ENCODE data around the gene IRF4. TPM values are rescaled to one million over a fixed set of nuclear protein-coding genes. Genes with fewer than 3 reads are reported as not detected.

The IRF4 gene
- total RNA-seq, 4 donors from 2014 or later: 0.89 to 7.4 (median 3.2) TPM

DNA sequence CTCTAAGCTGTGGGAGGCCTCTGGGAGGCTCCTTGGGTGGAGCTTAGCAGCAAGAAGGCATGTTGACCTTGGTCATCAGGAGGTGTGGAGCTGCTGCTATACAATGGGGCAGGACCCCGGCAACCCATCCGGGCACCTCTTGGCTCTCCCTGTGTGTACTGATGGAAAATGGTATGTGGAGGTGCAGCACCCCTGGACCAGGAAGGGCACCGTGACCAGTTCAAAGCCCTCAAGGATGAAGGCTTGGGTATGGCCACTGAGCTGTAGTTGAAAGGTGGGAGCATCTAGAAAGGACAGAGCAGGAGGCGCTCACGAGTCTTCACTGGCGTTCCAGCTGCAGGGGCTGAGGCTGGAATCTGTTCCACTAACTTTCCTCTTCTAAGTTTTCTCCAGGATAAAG, 6.7 kb upstream of the IRF4 start:
- TF ChIP-seq POLR2AphosphoS5 (IDR thresholded peaks at IDR 0.05) (no peak), POLR2A (IDR thresholded peaks at IDR 0.05) (no peak), CTCF (IDR thresholded peaks at IDR 0.05) (no peak), EP300 (IDR thresholded peaks at IDR 0.05) (no peak)
- Histone ChIP-seq H3K9me3 (no peaks in the 10 kb centered on the region), H3K27me3 (peaks cover 87% of the 10 kb centered on the region), H3K4me3 (no peak overlapping the region), H3K4me1 (no peaks in the 10 kb centered on the region), H3K27ac (no peak overlapping the region), H3K36me3 (no peaks in the 10 kb centered on the region)
- 91% methylated on average over 3 of the region's 6 CpGs for whole genome bisulfite sequencing, 2 donors (ENCODE audit: low coverage in 1 of 2)
- no peak for ATAC-seq

DNA sequence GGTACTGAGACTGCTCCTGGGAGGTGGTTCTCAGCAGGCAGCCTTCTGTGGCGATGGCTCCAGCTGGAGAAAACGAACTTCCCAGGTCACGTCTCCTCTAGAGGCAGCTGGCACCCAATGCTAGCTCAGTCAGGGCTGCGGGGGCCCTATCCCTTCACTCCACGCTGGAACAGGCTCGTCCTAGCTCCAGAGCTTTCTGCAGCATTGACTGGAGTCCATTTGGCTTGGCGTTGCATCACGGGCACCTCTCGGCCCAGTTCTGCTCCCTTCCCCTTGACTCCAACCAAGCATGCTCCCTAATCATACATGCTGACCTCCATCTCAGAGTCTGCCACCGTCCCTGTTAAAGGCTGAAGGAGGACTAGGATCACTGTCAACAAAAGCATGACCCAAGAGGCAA, 5.9 kb upstream of the IRF4 start:
- 88 to 89% methylated on average over 5 to 6 of the region's 10 CpGs for WGBS, 2 donors (ENCODE audit: low coverage in 1 of 2)
- Histone ChIP-seq H3K9me3 (no peaks in the 10 kb centered on the region), H3K4me3 (no peak overlapping the region), H3K27ac (no peak overlapping the region), H3K4me1 (peaks cover 0 to under 1% (median 0%) of the 10 kb centered on the region in 3 donors), H3K27me3 (peaks cover 87% of the 10 kb centered on the region), H3K36me3 (no peaks in the 10 kb centered on the region)
- no peak for ATAC-seq
- no peak for TF ChIP-seq POLR2A (IDR thresholded peaks at IDR 0.05)
- TF ChIP-seq EP300 (IDR thresholded peaks at IDR 0.05): no peak
- TF ChIP-seq POLR2AphosphoS5 (IDR thresholded peaks at IDR 0.05): no peak
- TF ChIP-seq CTCF (IDR thresholded peaks at IDR 0.05): no peak

DNA sequence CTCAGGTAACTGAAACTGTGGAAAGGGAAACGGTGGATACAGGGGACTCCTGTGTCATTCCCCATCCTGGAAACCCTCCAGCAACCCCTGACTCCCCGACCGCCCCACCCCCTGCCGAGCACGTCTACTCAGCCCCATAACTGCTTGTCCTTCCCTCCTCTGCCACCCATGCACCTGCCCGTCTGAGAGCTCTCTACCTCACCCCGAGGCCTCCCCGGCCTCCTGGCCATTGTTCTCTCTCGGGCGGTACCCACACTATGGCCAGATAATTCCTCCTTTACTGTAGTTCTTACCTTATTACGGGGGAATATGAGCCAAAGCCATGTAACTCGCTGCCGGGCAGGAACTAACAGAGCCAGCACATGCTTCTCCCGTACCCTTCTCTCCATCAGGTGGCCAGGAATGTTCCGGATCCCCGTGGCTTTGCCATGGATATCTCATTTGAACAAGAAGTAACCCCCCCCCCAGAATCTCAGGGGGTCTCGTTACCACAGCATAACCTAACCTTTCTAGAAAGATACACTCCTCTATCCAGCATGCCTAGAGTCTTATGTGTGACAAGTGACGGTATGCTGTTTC, 4.8 kb upstream of the IRF4 start:
- ATAC-seq: no peak
- H3K27me3 ChIP-seq: peaks cover 90% of the 10 kb centered on the region
- H3K4me1 ChIP-seq: peaks cover 0 to 13% (median 7%) of the 10 kb centered on the region in 3 donors
- H3K27ac ChIP-seq: no peak overlapping the region
- H3K36me3 ChIP-seq: no peaks in the 10 kb centered on the region
- WGBS, 2 donors (ENCODE audit: low coverage in 1 of 2): 84 to 91% methylated on average over 14 of the region's 18 CpGs
- H3K9me3 ChIP-seq: no peaks in the 10 kb centered on the region
- no peak for TF ChIP-seq POLR2A (IDR thresholded peaks at IDR 0.05)
- no peak for TF ChIP-seq CTCF (IDR thresholded peaks at IDR 0.05)
- no peak for TF ChIP-seq EP300 (IDR thresholded peaks at IDR 0.05)
- TF ChIP-seq POLR2AphosphoS5 (IDR thresholded peaks at IDR 0.05): no peak
- H3K4me3 ChIP-seq: no peak overlapping the region

GRCh38 chr6:387293-387741, 4.2 kb upstream of the IRF4 start:
- Histone ChIP-seq H3K9me3 (no peaks in the 10 kb centered on the region), H3K27me3 (peaks cover 91% of the 10 kb centered on the region), H3K27ac (no peak overlapping the region), H3K4me1 (peaks cover 0 to 18% (median 12%) of the 10 kb centered on the region in 3 donors), H3K4me3 (no peak overlapping the region), H3K36me3 (no peaks in the 10 kb centered on the region)
- TF ChIP-seq EP300 (IDR thresholded peaks at IDR 0.05) (no peak), POLR2A (IDR thresholded peaks at IDR 0.05) (no peak), POLR2AphosphoS5 (IDR thresholded peaks at IDR 0.05) (no peak), CTCF (IDR thresholded peaks at IDR 0.05) (no peak)
- 32 to 52% methylated on average over 10 to 11 of the region's 11 CpGs for WGBS, 2 donors (ENCODE audit: low coverage in 1 of 2)
- ATAC-seq: no peak

- H3K27me3 ChIP-seq: peaks cover 93% of the 10 kb centered on the region
- peak; percentile 36 for ATAC-seq
- H3K27ac ChIP-seq: no peak overlapping the region
- H3K4me3 ChIP-seq: no peak overlapping the region
- H3K9me3 ChIP-seq: no peaks in the 10 kb centered on the region
- H3K36me3 ChIP-seq: no peaks in the 10 kb centered on the region
- 80 to 100% methylated on average over 2 to 7 of the region's 10 CpGs for WGBS, 2 donors (ENCODE audit: low coverage in 1 of 2)
- TF ChIP-seq POLR2AphosphoS5 (IDR thresholded peaks at IDR 0.05) (no peak), EP300 (IDR thresholded peaks at IDR 0.05) (no peak), CTCF (IDR thresholded peaks at IDR 0.05) (no peak), POLR2A (IDR thresholded peaks at IDR 0.05) (no peak)
- H3K4me1 ChIP-seq: peaks cover 0 to 28% (median 23%) of the 10 kb centered on the region in 3 donors
Measured at GRCh38 chr6:388202-388903, 3.2 kb upstream of the IRF4 start.
